Suprapubic skin (tissue), 4 donors: ENCODE data around the gene MAMDC4. TPM values are rescaled to one million over a fixed set of nuclear protein-coding genes. Genes with fewer than 3 reads are reported as not detected.

Source experiments
- DNase-seq, 2 donors: peaks; one replicate each; pipeline ENCODE4 v3.0.0-alpha.2; 2019; ENCODE audit warnings: low spot score in 2 of 2
- H3K27ac ChIP-seq: fragments of 200-600 bp; sonication (generic); one replicate; pipeline ENCODE4 v1.5.1; 2019
- H3K27me3 ChIP-seq: fragments of 200-600 bp; sonication (generic); one replicate; pipeline ENCODE4 v1.5.1; 2019
- H3K36me3 ChIP-seq: fragments of 200-600 bp; sonication (generic); one replicate; pipeline ENCODE4 v1.5.1; 2019
- H3K4me1 ChIP-seq: fragments of 200-600 bp; sonication (generic); one replicate; pipeline ENCODE4 v1.5.1; 2019
- H3K4me3 ChIP-seq: fragments of 200-600 bp; sonication (generic); one replicate; pipeline ENCODE4 v1.5.1; 2019; ENCODE audit warnings: mild to moderate bottlenecking
- H3K9me3 ChIP-seq: fragments of 200-600 bp; sonication (generic); one replicate; pipeline ENCODE4 v1.5.1; 2019
- CTCF ChIP-seq, 2 donors: fragments of 200-600 bp in 1 of 2; fragments of 450-650 bp in 1 of 2; sonication (generic) in 1 of 2; IDR thresholded peaks; one replicate each; pipeline ENCODE4 v1.5.1; 2016 to 2019; ENCODE audit warnings: antibody characterized with exemption in 2 of 2, mild to moderate bottlenecking in 1 of 2, moderate library complexity in 1 of 2
- EP300 ChIP-seq: sonication (generic); formaldehyde crosslinking; IDR thresholded peaks from one replicate; pipeline ENCODE4 v1.6.1; 2017; ENCODE audit warnings: antibody characterized with exemption
- POLR2A ChIP-seq, 2 donors: fragments of 450-650 bp; IDR thresholded peaks; one replicate each; pipeline ENCODE4 v1.6.1; 2017; ENCODE audit warnings: antibody characterized with exemption in 2 of 2, mild to moderate bottlenecking in 2 of 2, moderate library complexity in 2 of 2
- POLR2AphosphoS5 ChIP-seq, 3 donors: sonication (generic); formaldehyde crosslinking; IDR thresholded peaks; one replicate each; pipeline ENCODE4 v1.6.1; 2017; ENCODE audit warnings: antibody characterized with exemption in 3 of 3
- whole genome bisulfite sequencing: methylation state at CpG from one replicate; pipeline ENCODE4 v1.1.5; 2018; 5-methylcytosine and 5-hydroxymethylcytosine counted together
- total RNA-seq, 4 donors: library from RNA; depleted of rRNA; stranded (reverse); fragments of >200 nt; gene quantifications; one replicate each; pipeline ENCODE4 v1.1.0, GENCODE V29; 2016

Gene MAMDC4
- total RNA-seq, 4 donors from 2014 or later: 1.3 to 3.9 (median 1.8) TPM

- no peaks in the 10 kb centered on the region for H3K9me3 ChIP-seq
- WGBS: 86% methylated on average over 13 of the region's 13 CpGs
Observed at GRCh38 chr9:136814725-136815421, 37.3 kb upstream of the MAMDC4 start.

GRCh38 chr9:136815422-136815782, 36.7 kb upstream of the MAMDC4 start:
- Histone ChIP-seq H3K36me3 (peaks cover 8% of the 10 kb centered on the region), H3K9me3 (no peaks in the 10 kb centered on the region), H3K4me1 (peaks cover 3% of the 10 kb centered on the region), H3K27me3 (no peaks in the 10 kb centered on the region), H3K27ac (no peak overlapping the region), H3K4me3 (no peak overlapping the region)
- TF ChIP-seq EP300: no peak
- no peak for TF ChIP-seq POLR2AphosphoS5 (IDR thresholded peaks at IDR 0.05)
- no peak for TF ChIP-seq CTCF (IDR thresholded peaks at IDR 0.05)
- TF ChIP-seq POLR2A (IDR thresholded peaks at IDR 0.05): no peak
- 42% methylated on average over 1 of the region's 1 CpG for WGBS
- no peak for DNase-seq

More at GRCh38 chr9:136814725-136815421, 37.3 kb upstream of the MAMDC4 start:
- Histone ChIP-seq H3K36me3 (peaks cover 8% of the 10 kb centered on the region), H3K27me3 (no peaks in the 10 kb centered on the region), H3K4me1 (peaks cover 8% of the 10 kb centered on the region), H3K27ac (no peak overlapping the region), H3K4me3 (no peak overlapping the region)
- TF ChIP-seq POLR2A (IDR thresholded peaks at IDR 0.05): no peak
- TF ChIP-seq CTCF (IDR thresholded peaks at IDR 0.05): no peak
- no peak for TF ChIP-seq EP300
- TF ChIP-seq POLR2AphosphoS5 (IDR thresholded peaks at IDR 0.05): no peak
- DNase-seq: no peak

GRCh38 chr9:136820971-136821825, 30.9 kb upstream of the MAMDC4 start:
- Histone ChIP-seq H3K27me3 (no peaks in the 10 kb centered on the region), H3K36me3 (peaks cover 31% of the 10 kb centered on the region), H3K27ac (no peak overlapping the region), H3K4me3 (peak overlapping the region; percentile 37), H3K4me1 (peaks cover 11% of the 10 kb centered on the region), H3K9me3 (no peaks in the 10 kb centered on the region)
- DNase-seq: peak in 1 of 2 donors; percentile 57
- 73% methylated on average over 7 of the region's 83 CpGs for WGBS
- TF ChIP-seq CTCF (IDR thresholded peaks at IDR 0.05): no peak
- TF ChIP-seq POLR2A (IDR thresholded peaks at IDR 0.05): no peak
- no peak for TF ChIP-seq POLR2AphosphoS5 (IDR thresholded peaks at IDR 0.05)
- no peak for TF ChIP-seq EP300

GRCh38 chr9:136821826-136822544, 30.2 kb upstream of the MAMDC4 start:
- no peaks in the 10 kb centered on the region for H3K9me3 ChIP-seq
- no peaks in the 10 kb centered on the region for H3K27me3 ChIP-seq
- H3K4me1 ChIP-seq: peaks cover 11% of the 10 kb centered on the region
- peaks cover 39% of the 10 kb centered on the region for H3K36me3 ChIP-seq
- no peak for DNase-seq
- no peak for TF ChIP-seq CTCF (IDR thresholded peaks at IDR 0.05)
- no peak for TF ChIP-seq EP300
- no peak for TF ChIP-seq POLR2AphosphoS5 (IDR thresholded peaks at IDR 0.05)
- no peak for TF ChIP-seq POLR2A (IDR thresholded peaks at IDR 0.05)
- no peak overlapping the region for H3K27ac ChIP-seq
- 88% methylated on average over 24 of the region's 42 CpGs for WGBS
- peak overlapping the region; percentile 37 for H3K4me3 ChIP-seq
